HG02678 (cell line): Measurements from ENCODE around the gene PTS.
A peak's percentile ranks its signal among the peaks of the same experiment; 100 is the strongest.

Experiments used
- ATAC-seq: cut with Tn5 transposase; IDR thresholded peaks from one replicate; pipeline ENCODE4 v1.9.1; 2021; ENCODE audit warnings: mild to moderate bottlenecking, moderate library complexity; ENCODE audit not compliant: unreplicated experiment

Gene PTS

DNA sequence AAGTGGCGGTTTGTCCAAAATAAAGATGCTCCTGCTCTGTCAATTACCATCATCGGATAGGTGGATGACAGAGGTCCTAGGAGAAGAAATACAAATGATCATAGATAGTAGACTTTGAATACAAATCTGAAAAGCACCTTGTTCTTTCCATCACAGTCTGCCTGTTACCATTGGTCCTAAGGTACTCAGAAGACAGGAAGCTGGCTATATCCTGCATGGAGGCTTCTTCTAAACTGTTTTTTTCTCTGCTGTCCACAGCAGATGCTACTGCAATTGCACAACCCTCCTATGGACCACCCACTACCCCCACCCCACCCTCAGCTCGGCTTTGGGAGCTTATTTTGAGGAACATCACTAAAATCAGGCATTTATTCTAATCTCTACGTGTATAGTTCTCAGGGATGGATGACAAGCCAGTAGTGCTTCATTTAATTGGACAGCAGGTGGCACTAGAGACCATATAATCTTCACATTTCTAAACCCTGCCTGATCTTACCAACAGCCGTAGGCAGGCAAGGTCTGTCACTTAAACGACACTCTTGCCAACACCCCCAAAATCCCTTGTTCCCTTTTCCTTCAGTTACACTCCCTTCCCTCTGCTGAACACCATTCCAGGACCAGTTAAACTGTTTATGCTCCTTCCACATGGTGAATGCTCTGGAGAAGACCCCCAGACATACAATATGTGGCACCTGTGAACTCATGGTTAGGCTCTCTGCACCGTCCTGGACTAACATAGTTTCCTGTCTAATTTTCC lies 6.6 kb upstream of the PTS start:
- ATAC-seq: peak; percentile 97

DNA sequence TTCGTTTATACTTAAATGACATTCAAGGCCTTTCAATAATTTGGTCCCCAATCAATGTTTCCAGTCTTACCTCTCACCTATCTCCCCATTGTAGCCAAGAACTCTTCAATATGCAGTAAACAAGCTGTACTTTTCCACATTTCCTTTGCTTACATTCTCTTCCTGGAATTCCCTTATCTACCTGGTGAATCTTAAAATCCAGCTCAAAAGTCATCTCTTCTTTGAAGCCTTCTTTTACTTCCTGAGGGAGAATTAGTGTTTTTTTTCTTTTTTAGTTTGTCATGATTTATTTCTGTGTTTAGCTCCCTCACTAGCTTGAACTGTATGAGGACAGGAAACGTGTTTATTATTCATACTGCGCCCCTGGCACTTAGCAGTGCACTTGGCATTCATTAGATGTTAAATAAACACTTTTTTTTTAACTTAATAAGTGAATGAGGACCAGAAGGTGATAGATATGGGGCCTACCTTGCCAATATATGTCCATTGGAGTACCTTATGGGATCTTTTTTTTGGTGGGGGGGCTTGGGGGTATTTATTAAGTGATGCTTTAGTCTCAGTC lies 4.9 kb upstream of the PTS start:
- ATAC-seq: no peak

DNA sequence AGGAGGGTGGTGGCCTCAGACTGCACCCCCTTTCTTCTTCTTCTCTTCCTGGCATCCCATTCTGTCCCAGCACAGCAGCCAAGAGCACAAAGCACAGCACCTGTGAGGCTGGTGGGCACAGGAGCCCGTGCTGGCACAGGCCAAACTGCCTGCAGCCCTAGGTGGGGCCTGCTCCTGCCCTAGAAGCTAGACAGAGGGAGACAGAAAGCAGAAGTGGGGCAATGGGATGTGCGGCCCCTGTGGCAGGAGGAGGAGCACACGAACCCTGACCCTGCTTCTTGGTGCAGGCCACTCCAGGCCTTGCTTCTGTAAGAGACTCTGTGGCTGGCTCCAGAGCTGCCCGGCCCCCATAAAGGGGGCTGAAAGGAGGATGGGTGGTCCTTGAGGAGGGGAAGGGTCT lies 3.9 kb upstream of the PTS start:
- ATAC-seq: no peak

DNA sequence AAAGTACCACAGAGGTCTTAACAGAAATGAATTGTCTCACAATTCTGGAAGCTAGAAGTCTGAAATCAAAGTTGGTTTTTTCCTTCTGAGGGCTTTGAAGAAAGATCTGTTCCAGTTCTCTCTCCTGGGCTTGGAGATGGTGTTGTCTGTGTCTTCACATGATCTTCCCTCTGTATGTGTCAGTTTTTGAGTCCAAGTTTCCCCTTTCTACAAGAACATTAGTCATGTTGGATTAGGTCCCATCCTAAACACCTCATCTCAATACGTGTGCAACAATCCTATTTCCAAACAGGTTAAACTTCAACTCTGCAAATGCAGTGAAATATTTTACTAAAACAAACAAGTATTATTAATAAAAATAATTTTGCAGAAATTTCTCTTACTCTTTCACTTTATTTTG lies 3.1 kb upstream of the PTS start:
- no peak for ATAC-seq

DNA sequence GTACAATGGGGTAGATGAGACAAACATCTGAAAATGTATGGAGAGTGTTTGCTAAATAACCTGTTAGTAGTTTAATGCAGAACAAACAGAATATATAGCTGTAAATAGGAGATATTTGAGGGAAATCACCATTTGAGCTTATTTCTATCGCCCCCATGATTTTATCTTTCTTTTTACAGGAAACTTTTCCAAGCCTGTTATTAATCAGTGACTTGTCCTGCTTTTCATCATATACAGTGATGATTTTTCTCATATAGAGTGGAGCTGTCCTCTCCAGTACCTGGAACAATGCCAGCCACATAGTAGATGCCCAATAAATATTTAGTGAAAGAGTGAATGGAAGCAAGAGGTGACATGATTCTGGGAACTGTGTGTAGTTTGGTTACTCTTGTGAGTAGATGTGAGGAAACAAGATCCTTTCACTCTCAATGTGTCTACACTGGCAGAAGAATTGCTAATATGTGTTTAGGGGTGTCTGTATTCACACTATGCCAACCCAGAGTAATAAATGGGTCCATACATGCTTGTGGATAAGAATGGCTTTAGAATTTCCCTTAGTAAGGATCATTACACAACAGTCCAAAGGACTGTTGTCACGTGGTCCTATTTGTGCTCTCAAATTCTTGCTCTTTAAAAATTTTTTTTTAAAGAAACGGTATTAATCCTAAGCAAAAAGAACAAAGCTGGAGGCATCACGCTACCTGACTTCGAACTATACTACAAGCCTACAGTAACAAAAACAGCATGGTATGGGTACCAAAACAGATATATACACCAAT lies 2.3 kb upstream of the PTS start:
- ATAC-seq: no peak

DNA sequence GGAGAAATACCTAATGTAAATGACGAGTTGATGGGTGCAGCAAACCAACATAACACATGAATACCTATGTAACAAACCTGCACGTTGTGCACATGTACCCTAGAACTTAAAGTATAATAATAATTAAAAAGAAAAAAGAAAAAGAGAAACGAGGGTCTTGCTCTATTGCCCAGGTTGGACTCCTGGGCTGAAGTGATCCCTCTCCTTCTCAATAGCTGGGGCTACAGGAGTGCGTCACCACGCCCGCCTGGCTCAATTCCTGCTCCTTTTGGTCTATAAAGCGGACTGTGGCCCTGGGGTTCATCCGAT lies 521 bp upstream of the PTS start:
- no peak for ATAC-seq

DNA sequence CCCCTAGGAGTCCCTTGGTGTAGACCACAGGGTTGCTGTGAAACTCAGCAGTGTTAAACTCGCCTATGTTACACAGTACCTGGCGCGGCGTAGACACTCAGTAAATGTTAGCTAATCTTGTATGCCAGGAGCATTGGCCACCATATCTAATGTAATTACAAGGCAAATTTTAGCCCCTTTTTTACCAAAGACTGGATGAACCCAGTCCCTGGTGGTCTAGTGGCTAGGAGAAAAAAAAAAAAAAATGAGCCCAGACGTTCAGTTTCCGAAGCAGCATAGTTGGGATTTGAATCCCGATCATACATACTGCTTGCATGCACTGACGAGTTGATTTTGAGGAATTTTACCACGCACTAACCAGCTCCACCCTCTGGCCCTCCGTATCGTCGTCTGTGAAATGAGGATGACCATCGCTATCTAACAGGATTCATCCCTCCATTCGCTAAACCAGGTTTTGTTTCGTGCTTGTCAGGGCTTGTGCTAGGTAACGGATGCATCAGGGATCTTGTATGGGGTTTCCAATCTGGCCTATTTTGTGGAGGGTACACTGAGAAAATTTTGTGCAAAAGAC lies 688 bp downstream of the PTS start:
- ATAC-seq: peak; percentile 50

DNA sequence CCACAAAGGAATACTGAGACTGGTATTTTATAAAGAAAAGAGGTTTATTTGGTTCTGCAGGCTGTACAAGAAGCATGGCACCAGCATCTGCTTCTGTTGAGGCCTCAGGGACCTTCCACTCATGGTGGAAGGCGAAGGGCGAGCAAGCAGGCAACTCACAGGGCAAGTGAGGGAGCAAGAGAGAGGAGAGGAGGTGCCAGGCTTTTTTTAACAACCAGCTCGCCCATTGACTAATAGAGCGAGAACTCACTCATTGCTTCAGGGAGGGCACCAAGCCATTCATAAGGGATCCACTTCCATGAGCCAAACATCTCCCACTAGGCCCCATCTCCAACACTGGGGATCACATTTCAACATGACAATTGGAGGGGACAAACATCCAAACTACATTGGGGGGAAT lies 1.2 kb downstream of the PTS start:
- no peak for ATAC-seq

DNA sequence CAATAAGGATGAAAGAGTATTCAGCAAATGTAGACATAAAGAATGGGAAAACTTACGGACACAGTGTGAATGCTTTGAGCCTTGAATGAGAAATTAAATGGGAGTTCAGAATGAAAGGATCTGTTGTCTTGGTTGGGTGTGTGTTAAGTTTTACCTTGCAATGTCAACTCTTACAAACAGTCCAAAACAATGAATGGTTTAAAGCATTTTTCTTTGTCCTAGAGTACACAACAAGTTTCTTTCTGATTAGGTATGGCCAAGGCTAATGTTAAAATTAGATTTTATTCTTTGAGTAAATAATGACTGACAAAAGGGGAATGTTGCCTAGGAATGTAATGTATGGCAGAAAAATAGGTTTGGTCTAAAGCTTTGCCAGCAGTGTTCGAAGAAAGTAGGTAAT lies 2.5 kb downstream of the PTS start:
- no peak for ATAC-seq

DNA sequence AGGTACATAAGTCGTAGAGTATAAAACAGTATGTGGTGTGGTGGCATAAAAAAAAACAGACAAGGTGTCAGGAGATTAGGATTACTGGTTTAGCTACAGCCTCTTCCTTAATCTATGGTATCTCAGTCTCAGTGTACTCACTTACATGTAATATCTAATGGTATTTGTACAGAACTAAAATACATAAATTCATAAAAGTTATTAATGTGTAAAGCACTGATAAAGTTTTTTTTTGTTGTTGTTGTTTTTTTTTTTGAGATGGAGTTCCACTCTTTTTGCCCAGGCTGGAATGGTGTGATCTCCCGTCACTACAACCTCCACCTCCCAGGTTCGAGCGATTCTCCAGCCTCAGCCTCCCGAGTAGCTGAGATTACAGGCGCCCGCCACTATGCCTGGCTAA lies 2.9 kb downstream of the PTS start:
- no peak for ATAC-seq

DNA sequence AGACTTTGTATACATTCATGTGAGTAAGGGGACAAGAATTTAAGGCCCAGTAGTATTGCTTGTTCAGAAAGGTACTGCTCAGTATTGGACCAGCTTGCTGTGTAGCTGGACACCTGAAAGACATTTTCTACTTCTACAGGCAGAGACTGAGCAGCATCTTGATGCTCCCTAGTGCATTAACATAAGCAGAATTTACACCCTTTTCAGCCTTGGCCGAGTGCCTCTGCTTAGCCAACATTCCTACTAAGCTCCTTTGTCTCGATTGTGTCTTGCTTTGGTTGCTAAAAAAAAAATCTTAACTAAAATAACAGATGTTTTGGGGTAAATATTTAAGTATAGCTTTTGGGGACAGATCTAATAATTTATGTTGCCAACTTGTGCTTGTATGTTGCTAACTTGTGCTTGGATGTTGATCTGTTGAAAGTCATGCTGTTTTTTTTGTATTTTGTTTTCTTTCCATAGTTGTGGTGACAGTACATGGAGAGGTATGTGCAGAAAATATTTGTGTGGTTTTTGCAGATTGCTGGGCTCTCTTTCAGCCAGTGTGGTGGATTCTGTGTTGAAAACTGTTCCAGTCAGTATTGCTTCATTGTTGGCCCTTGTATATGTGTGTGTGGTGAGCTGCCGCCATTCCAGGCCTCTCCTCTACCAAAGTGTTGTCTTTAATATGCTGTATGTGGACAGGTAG lies 3.7 kb downstream of the PTS start:
- no peak for ATAC-seq

DNA sequence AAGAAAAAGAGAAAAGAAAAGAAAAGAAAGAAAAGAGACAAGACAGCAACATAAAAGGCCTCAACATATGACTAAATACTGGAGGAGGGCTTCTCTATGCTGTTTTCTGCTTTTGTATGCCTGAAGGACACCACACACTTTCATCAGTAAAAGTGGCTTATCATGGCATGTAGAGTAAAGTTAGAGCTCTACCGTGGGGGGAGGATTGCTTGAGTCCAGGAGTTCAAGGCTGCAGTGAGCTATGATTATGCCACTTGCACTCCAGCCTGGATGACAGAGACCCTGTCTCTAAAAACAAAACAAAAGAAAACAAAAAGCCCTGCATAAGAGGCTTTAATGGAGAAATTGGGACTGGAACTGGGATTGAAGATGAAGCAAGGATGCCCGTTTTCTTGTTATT lies 5.7 kb downstream of the PTS start:
- ATAC-seq: no peak

DNA sequence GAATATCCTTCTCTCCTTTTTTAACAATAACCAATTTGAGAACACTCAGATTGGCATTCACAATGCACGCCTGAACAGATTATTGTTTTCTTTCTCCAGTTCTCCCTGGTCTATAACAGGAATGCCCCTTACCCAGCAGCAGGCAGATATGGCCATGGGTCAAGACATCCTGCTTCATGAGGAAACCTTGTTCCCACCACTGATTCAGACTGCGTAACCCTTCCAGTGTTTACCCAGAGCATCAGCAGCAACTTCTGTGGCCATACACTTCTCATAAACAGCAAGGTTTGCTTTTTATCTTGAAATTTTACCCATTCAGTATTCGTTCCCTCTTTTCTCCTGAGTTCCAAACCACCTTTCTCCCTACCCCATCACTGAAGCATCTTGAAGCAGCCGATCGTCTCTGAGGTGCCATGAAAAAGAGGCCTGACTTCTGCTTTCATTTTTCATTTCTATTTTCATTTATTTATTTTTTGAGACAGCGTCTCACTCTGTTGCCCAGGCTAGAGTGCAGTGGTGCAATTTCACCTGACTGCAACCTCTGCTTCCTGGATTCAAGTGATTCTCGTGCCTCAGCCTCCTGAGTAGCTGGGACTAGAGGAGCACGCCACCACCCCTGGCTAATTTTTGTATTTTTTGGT lies 9.6 kb downstream of the PTS start:
- no peak for ATAC-seq

DNA sequence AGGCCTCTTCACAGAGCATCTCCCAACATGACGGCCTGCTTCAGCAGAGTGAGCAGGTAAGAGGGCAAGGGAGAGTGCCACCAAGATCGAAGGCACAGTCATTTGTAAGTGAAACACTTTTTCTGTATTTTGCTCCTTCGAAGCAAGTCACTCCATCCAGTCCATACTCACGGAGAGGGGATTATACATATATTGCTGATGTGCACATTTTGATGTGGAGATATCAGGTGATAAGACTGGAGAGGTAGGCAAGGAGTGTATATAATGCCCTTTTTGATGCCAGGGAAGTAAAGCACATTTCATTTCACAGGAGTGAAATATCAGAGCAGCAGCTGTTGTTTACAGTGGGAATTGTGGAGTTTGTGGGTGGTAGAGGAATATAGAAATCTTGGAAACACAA lies 11.2 kb downstream of the PTS start:
- no peak for ATAC-seq

DNA sequence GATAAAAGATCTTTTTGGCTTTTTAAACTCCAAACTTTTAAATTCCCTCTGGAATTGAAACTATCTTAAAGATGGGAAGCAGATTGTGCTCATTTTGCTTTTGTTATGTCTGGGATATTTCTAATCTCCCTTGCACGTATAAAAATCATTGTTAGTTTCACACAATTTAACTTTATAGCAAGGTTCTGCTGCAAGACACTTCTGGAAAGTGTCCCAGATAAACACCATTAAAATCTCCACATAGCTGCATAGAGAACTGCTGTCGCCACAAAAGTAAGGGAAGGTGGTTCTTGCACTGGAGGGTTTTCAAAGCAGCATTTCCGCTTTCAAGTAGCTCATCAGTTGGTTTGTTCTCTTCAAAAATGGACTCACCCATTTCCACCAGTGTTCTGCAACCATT lies 11.8 kb downstream of the PTS start:
- ATAC-seq: no peak

DNA sequence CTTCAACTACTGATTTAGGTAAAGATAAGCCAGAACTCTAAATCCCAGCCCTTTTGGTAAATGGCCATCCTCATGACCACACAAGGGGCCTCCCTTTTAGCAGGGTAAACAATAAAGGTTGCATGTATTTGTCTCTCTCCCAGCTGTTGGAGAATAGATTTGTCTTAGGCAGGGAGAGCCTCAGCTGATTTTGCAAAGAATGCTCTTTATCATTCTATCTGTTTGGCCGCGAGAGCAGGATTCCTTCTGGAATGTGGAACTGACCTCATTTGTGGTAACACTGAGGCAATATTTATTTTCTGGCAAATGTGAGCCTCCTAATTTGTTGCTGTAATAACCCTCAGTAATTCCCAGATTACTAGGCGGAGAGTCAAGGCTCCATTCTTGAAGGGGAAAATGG lies 15.3 kb downstream of the PTS start:
- ATAC-seq: no peak

DNA sequence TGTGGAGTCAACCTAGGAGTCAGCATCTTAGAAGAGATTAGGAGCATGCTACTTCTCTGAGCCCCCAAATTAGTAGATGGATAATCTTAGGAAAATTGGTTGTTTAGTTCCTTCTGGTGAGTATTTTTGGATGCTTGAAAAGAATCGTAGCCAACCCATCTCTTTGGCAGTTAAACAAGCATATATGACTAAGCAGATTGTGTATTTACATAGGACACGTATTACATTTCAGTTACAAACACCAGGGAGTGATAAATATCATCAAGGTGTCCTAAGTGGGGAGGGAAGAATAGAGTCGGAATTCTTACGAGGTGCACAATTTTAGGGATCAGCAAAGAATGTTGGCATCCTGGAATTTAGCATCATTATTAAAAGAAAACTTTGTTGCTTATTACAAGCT lies 21.0 kb downstream of the PTS start:
- ATAC-seq: no peak

DNA sequence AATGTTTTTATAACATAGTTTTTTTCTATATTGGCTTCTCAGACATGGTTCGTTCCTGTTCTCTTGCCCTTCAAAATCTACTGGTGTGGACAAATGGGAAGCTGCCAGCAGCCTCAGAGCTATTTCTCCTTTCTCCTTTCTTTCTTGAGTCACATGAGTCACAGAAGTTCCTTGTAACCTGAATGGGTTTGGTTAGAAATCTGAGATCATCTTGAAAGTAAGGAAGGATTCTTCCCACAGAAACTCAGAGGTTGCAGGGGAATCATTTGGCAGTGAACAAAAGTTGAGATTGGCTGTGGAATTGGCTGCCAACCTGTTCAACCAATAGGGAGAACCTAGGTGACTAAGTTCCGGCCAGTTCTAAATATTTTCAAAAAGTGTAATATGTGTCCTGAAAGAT lies 22.0 kb downstream of the PTS start:
- ATAC-seq: no peak

DNA sequence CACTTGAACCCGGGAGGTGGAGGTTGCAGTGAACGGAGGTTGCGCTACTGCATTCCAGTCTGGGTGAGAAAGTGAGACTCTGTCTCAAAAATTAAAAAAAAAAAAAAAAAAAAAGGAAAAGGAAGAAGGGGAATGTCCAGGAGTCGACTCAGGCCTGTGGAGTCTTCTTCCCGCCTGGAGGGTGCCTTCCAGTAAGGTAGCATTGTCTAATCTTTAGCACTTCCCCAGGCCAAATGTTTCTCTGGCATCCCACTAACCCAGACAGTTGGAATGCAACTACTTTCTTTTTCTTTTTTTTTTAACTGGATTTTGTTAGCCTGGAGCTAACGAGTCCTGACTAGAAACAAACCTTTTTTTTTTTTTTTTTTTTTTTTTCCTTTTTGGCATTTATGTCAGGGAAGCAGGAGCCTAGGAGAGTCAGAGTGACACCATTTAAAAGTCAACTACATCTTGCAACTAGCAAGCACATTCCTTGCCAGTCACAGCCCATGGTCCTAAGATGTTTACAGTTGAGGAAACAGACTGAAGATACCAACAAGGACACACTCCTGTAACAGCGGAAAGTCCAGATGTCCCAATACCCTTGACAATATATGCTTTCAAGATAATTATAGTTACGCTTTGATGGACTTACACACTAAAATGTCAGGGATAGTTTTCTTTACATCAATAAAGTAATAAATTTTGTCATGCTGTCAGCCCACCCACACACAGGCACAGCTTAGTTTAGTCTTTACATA lies 23.8 kb downstream of the PTS start:
- no peak for ATAC-seq

DNA sequence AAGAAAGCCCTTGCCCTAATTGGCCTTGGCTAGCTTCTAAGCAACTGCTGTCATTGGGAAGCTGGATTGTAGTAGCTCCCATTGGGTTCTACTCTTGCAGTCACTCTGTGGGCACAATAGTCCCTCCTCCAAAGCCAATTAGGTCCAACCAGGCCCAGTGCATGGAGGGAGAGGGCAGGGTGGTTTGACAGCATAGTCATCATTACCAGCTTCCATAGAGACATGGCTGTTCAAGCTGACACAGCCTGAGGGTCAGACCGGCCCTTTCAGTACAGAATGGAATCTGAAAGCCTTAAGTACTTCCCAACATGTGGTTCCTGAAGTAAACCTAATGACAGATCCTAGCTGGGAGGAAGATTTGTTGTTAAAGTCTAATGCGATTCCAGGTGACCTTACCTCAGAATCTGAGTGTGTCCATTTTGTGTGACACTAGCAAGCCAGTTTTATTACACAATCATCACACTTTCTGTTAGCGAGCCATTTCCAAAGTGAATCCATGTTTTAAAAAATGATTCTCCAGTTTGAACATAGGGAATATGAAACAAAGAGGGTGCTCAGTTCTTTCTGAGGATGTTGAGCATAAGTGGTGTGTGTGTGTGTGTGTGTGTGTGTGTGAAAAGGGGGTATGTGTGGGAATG lies 27.5 kb downstream of the PTS start:
- no peak for ATAC-seq
